SK-N-MC (cell line): Measurements from ENCODE around the gene CMIP.
A peak's percentile ranks its signal among the peaks of the same experiment; 100 is the strongest.

ENCODE experiments used
- DNase-seq: peaks from one replicate; pipeline ENCODE4 v3.0.0-alpha.2; 2011; ENCODE audit warnings: low read depth, low spot score
- H3K27ac ChIP-seq: fragments of 200-600 bp; sonication (generic); 2 replicates; pipeline ENCODE4 v1.5.1; 2016; ENCODE audit warnings: mixed run types
- H3K36me3 ChIP-seq: fragments of 200-600 bp; sonication (generic); 2 replicates; pipeline ENCODE4 v1.6.1; 2017; ENCODE audit warnings: antibody characterized with exemption, low read length, mixed read lengths; ENCODE audit not compliant: insufficient read depth
- H3K4me3 ChIP-seq: fragments of 200-600 bp; sonication (generic); 2 replicates; pipeline ENCODE4 v1.5.1; 2016
- H3K9ac ChIP-seq: fragments of 200-600 bp; sonication (generic); 2 replicates; pipeline ENCODE4 v1.8.0; 2017; ENCODE audit warnings: mixed run types, mixed read lengths; ENCODE audit not compliant: insufficient read length
- H3K9me3 ChIP-seq: fragments of 200-600 bp; sonication (generic); 2 replicates; pipeline ENCODE4 v1.6.1; 2017; ENCODE audit warnings: low read depth, mild to moderate bottlenecking, antibody characterized with exemption, low read length, moderate library complexity, mixed read lengths
- EZH2 ChIP-seq: fragments of 200-600 bp; sonication (generic); IDR thresholded peaks from one replicate; pipeline ENCODE4 v1.6.1; 2017; ENCODE audit warnings: antibody characterized with exemption
- FOXP2 ChIP-seq: optimal IDR thresholded peaks from 2 replicates; pipeline ENCODE3; 2011; ENCODE audit warnings: mild to moderate bottlenecking, moderate library complexity; ENCODE audit not compliant: insufficient read depth; ENCODE audit errors: extremely low read length, control extremely low read depth
- POLR2AphosphoS5 ChIP-seq: IDR thresholded peaks from 2 replicates; pipeline ENCODE4 v1.6.1; 2012; ENCODE audit warnings: mild to moderate bottlenecking, low read depth, low read length, borderline replicate concordance

Gene CMIP

DNA sequence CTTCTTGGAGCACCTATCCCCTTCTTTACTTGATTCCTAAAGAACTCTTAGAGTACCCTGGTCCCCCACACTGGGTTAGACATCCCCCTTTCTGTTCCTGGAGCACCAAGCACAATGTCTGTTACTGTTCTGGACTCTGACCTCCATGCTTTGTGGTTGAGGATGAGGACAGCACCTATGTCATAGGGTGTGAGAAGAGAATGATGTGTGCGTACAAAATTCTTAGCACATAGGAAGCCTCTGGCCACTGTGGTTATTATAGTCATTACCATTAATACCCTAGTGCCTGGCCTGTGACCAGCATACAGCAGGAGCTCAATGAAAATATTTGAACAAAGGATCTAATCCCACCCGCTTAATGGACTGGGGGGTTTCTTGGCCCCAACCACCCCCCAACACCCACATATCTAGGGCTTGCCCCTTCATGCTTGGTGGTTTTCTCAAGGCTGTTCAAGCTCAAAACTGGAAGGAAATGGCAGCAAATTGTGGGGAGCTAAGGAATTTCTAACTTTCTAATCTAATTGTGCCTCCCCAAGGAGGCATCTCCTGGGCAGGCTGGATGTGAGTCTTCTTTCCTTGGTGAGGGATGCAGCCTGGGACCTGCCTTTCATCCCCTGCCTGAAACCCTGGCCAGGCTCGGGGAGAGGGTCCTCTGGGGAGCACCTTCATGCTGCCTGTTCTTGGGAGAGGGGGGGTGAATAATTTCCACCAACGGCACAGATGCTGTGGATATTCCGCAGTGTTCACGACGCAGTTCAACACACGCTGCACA, 1.5 kb upstream of the CMIP start:
- TF ChIP-seq FOXP2 (no peak), EZH2 (no peak), POLR2AphosphoS5 (no peak)
- H3K4me3 ChIP-seq, result no peak overlapping the region
- no peak overlapping the region for H3K9ac ChIP-seq
- H3K9me3 ChIP-seq, result no peaks in the 10 kb centered on the region
- H3K27ac ChIP-seq, result no peak overlapping the region
- no peaks in the 10 kb centered on the region for H3K36me3 ChIP-seq
- no peak for DNase-seq

DNA sequence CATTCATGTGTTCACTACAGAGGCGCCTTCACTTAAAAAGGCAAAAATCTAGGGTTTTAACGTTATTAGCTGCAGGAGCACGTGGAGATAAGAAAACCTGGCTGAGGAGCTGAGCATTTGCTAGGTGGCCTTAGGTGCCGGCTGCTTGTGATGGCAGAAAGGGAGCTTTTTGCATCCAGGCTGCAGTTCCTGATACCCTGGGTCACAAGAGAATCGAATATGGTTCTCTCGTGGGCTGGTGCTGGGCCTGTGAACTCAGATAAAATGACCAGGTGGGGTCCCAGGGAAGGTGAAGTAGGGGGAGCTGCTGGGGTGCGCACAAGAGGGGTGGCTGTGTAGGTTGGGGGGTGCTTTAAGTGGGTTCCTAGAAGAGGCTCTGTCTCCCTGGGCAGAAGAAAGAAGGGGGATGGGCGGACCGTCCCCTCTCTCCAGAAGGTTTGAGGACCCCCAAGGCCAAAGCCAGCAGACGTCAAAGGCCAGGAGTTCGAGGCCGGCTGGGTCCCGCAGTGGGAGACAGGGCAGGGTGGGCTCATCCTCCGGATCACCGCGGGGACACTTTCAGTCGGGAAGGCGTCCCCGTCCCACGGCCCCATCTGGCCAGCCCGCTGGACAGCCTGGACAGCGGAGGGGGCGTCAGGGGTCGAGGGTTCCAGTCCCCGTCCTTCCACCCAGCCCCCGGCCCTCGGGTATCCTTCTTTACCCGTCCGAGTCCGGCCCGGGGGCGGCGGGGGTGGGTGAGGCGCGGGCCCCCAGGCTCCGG, 740 bp upstream of the CMIP start:
- Histone ChIP-seq H3K9ac (no peak overlapping the region), H3K4me3 (peak overlapping the region; percentile 68), H3K9me3 (no peaks in the 10 kb centered on the region), H3K36me3 (no peaks in the 10 kb centered on the region), H3K27ac (no peak overlapping the region)
- no peak for DNase-seq
- TF ChIP-seq POLR2AphosphoS5, result no peak

DNA sequence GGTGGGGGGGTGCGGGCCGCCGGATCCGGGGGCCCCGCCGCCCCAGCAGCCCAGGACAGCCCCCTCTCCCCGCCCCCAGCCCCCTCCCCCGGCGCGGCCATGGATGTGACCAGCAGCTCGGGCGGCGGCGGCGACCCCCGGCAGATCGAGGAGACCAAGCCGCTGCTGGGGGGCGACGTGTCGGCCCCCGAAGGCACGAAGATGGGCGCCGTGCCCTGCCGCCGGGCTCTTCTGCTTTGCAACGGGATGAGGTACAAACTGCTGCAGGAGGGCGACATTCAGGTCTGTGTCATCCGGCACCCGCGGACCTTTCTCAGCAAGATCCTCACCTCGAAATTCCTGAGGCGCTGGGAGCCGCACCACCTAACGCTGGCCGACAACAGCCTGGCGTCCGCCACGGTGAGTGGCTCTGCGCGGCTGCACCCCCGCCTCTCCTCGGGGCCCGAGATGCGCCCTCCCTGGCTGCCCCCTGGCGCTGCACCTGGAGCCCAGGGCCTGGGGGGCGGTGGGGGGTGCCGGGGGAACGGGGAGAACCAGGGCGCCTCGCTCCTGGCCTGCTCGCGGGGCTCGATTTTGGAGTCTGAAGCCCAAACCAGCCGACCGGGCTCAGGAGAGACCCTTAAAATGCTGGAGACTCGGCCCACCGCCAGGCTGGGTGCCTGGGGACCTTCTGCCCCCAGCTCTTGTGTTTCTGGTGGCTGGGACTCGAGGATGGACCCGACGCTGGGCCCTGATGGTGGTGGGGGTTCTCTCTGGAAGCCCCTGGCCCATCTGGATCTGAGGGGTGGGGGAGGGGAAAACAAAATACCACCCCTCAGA, 744 bp downstream of the CMIP start:
- DNase-seq, result no peak
- Histone ChIP-seq H3K9me3 (no peaks in the 10 kb centered on the region), H3K9ac (peak overlapping the region; percentile 66), H3K27ac (no peak overlapping the region), H3K4me3 (peak overlapping the region; percentile 81), H3K36me3 (no peaks in the 10 kb centered on the region)
- no peak for TF ChIP-seq EZH2
- TF ChIP-seq POLR2AphosphoS5, result no peak
- TF ChIP-seq FOXP2, result no peak

DNA sequence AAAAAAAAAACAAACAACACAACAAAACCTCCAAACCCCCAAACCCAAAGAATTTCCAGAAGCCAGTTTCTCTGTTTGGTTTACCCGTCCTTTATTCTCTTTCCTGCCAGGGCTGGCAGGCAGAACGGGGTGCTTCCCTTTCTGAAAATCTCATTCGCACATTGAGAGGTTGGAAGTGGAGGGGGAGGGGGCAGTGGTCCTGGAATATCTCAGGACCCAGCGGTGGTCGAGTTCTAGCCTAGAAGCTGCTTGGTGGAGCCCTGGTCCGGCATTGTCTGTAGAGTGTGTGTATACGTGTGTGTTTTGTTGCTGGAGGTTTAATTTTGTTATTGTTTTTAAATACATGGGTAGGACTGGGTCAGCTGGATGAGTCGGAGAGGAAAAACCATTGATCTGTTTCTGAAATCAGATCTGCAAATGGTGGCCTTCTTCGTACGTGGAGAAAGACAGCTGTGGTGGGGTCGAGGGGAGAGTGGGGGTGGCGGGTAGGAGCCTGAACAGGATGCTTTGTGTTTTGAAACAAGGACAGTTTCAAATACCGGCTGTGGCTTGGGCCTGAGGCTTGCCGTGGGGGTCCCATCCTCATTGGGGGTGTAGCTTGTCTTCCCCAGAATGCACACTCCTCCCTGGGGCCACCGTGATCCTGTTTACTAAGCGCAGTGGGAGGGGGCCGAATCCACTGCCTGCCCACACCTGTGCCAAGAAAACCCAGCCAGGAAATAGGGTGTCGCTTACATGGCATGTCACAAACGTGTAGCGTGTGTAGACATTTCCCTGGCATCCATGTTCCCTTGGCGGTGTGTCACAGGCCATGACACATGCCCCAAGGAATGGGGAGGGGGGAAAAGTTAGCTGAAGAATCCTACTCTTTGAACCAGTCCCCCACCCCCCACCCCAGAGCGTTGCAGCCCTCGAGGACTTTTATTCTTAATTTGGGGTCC, 1.6 kb downstream of the CMIP start:
- Histone ChIP-seq H3K4me3 (peak overlapping the region; percentile 81), H3K27ac (no peak overlapping the region), H3K9ac (peak overlapping the region; percentile 66), H3K9me3 (no peaks in the 10 kb centered on the region), H3K36me3 (no peaks in the 10 kb centered on the region)
- DNase-seq, result no peak
- TF ChIP-seq POLR2AphosphoS5 (no peak), EZH2 (no peak), FOXP2 (no peak)

DNA sequence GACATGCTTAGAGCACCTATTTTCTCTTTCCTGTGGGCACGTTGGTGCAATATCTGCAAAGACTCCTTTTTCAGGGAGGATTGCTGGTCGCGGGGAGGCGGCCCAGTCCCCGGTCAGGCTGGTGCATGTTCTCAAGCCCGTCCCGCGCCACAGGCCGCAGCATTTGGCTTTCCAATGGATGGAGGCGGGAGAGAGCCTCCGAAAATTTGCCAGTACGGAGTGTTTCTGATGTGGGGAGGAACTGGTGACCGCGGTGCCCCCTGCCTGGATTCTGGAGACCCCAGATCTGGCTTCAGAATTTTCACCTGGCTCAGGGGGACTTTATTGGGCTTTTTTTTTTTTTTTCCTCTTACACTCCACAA, 2.3 kb downstream of the CMIP start:
- peak overlapping the region; percentile 81; the same call in 1 of the 2 replicates for H3K4me3 ChIP-seq
- H3K36me3 ChIP-seq, result no peaks in the 10 kb centered on the region
- TF ChIP-seq FOXP2 (no peak), EZH2 (no peak), POLR2AphosphoS5 (no peak)
- H3K9ac ChIP-seq, result no peak overlapping the region
- H3K27ac ChIP-seq, result no peak overlapping the region
- H3K9me3 ChIP-seq, result no peaks in the 10 kb centered on the region
- DNase-seq, result no peak

DNA sequence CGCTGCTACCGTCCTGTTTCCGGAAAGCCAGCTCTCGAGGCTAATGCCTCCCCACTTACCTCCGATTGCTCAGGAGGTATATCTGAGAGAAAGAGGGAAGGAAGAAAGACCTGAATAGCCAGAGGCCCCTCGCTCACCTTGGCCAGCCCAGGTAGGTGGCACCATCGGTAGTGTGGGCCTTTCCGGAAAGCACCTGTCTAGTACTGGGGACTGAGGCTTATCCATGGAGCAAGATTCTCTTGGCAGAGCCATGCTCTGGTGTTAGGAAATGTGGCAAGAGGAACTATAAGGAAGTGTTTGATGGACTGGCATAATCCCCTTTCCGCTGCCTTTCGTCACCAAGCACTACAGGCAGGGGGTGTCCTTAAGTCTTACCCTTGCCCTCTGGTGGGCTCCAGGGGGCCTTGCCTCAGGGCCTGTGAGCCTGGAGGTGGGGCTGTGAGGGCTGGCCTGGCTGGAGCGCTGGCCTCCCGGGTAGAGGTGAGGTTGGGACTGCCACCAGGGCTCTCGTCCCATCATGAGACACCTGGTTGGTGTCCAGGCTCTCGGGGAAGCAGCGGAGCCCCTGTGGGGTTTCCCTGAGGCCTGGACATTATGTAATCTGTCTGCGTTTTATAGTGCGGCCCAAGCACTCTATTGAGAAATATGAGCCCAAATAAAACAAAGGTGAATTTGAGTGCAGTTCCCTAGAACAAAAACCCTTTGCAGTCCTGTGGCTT, 2.9 kb downstream of the CMIP start:
- Histone ChIP-seq H3K27ac (no peak overlapping the region), H3K9ac (no peak overlapping the region), H3K36me3 (no peaks in the 10 kb centered on the region), H3K9me3 (no peaks in the 10 kb centered on the region), H3K4me3 (no peak overlapping the region)
- DNase-seq, result no peak
- TF ChIP-seq POLR2AphosphoS5 (no peak), EZH2 (no peak), FOXP2 (no peak)
